RPMI7951 (cell line): Measurements from ENCODE around the gene ENHO. TPM values are rescaled to one million over a fixed set of nuclear protein-coding genes. Genes with fewer than 3 reads are reported as not detected.
"Not testable (repeated sequence)": the region's sequence is repeated elsewhere in the genome, so short reads cannot be mapped to it uniquely, and the experiment has no call there.

Experiments
- DNase-seq: peaks from one replicate; pipeline ENCODE4 v3.0.0-alpha.2; 2012; ENCODE audit warnings: low read depth
- total RNA-seq: library from RNA; depleted of rRNA; stranded (reverse); fragments of >200 nt; shearing (Covaris generic); gene quantifications from 2 replicates; pipeline ENCODE4 v1.2.3, GENCODE V29; 2014

ENHO gene
- total RNA-seq, 1 experiment from 2014 or later = 0.48 TPM

DNA sequence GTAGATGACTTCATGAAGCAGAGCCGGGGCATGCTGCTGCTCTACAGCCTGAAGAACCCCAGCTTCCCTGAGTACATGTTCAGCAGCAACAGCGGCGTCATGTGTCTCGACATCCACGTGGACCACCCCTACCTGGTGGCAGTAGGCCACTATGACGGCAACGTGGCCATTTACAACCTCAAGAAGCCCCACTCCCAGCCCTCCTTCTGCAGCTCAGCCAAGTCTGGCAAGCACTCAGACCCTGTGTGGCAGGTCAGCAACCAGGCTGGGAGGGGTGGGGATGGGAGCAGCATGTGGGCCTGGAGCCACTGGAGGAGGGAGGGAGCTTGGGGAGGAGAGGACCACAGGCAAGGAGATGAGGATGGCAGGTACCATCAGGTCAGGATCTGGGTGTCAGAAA, 16.2 kb downstream of the ENHO start:
- DNase-seq = no peak

DNA sequence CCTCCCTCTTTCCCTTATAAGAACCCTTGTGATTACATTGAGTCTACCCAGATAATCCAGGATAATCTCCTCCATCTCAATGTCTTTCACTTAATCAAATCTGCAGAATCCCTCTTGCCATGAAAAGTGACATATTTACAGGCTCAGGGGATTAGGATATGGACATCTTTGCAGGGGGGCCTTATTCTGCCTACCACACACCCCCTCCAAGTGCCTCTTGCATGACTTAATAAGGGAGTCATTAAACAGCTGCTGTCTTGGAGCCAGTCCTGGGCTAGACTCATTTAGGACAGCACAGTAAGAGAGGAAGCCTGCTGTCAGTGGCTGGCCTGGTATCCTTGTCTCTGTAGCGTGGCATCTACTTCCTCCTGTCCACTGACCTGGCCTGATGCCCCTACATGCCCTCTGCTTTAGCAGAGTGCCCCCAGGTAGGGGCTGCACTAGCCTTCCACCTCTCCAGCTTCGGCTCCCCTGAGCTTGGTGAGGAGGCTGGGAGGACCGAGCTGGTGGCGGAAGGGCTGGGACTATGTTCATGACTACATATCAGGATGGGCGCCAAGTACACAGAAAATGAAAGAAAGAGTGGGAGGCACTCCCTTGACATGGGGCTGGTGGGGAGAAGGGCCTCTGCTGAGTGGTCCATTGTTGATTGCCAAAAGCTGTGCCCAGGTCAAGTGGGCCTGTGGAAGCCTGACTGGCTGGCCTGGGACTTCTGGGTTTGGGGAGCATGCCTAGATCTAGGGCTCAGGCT, 17.2 kb downstream of the ENHO start:
- no peak for DNase-seq

DNA sequence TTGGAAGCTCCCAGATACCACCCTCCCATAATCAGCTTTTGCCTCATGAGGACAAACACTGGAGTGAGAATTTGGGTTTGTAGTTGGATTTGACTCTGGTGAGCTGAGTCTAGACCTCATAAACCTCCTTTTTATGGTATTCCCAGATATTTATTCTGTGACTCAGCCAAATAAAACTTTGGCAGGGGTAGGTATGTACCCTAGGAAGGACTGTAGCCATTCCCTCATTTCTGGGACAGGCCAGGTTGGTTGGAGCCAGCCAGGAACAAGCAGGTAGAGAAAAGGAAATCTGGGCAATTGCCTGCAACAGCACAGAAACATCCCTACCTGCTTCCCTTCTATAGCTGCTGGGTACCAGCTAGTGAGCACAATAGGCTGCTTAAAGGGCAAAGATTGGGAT, 19.4 kb downstream of the ENHO start:
- DNase-seq = no peak

DNA sequence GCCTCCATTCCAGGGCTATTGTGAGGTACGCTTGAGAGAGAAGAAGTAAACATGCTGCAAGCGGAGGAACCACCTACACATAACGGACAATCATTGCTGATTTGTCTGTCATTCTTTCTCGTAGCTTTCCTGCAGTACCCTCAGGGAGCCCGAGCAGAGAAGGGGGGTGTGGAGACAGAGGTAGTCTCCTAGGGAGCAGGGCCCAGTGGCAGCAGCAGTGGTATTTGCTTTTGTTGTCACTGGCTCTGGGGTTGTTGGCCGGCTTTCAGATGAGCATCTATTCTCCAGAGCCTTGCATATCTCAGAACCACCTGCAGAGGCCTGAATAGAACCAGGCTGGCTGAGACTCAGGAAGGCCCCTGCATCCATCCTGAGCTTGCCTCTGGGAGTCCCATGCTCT, 19.9 kb downstream of the ENHO start:
- no peak for DNase-seq

DNA sequence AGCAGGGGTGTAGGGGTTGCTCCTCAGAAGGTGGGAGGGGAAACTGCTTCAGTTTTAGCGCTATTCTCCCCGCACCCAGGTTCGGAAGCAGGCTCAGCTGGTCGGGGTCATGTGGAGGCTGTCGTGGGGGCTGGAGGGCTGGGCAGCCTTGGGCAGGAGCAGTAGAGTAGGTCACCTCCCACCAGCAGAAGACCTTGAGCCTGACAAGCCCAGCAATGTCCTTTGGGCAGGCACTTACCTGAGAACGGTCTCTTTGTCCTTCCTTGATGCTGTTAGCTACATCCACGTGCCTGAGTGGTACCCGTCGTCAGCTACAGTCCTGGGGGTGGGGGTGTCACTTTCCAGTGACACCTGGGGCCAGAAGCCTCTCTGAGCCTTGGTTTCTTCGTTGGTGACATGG, 20.3 kb downstream of the ENHO start:
- DNase-seq = no peak

DNA sequence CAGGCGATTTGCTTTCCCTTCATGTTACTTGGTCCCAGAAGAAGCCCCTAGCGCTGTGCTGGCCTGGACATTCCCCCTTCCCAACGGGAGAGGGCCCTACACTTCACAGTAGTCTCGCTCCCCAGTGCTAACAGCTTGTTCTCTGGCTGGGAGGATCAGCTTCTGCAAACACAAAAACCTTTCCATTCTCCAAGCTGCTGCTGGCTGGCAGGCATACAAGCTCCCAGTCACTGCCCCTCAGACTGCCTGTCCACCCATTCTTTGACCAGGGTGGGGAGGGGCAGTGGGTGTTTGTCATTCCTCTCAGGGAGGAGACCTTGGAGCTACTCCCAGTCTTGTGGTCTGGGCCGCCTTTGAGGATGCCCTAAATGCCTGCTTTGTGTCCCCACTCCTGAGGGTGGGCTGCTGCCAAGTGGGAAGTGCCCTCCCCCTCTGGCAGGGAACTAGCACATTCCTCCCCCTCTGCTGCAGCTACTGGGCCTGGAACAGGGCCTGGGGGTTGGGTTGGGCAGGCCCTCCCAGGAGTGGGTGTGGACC, 20.8 kb downstream of the ENHO start:
- DNase-seq = peak; percentile 71

DNA sequence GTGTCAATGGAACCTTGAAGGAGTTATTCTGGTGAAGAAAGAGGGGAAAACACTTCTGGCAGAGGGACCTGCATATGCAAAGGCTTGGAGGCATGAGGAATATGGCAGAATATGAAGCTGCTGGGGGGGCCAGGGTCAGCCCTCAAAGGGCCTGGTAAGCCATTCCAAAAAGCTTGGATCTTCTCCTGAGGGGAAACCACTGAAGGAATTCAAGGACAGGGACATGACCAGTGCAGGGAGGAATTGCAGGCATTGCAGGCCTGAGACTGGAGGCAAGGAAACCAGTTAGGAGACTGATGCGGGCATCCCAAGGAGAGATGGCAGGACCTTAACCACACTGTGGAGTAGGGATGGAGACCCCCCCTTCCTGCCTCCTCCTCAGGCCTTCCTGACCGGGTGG, 21.4 kb downstream of the ENHO start:
- no peak for DNase-seq

DNA sequence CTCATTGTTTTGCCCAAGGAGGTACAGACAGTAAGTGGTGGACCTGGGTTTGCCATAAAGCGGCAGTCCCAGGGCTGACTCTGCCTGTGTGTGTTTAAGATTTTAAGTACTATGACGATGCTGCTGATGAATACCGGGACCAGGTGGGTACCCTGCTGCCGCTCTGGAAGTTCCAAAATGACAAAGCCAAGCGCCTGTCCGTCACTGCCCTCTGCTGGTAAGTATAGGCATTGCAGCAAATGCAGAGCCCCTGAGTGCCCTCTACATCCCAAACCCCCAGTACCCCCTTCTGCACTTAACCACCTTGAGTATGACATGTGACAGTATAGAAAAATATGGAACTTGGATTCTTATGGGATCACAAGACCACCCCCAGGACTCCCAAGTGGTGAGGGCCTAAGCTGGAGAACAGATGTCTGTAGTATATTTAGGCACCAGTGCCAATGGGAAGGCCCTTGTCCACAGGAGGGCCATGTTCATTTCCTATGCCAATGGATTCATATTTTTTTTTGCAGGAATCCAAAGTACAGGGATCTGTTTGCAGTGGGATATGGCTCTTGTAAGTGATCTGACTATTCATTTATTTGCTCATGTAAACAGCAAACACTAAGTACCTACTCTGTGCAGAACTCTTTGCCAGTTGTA, 22.0 kb downstream of the ENHO start:
- peak; percentile 26 for DNase-seq

DNA sequence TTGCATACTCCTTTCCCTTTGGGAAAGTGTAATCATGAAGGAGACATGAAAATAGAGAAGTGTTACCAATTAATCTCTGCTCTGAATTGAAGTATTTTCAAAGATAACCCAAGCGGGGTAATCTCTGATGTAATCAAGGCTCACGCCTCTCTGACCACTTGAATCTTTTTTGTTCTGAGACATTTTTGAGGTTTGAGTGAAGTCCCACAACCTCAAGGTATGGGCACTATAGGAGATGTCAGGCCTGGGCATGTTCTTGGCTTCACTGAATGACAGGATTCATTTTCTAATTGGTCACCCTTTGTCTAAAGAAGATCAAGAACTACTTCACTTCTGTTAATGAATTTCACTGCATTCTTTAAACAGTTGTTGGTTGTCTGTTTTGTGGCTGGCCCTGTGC, 23.7 kb downstream of the ENHO start:
- DNase-seq = no peak

DNA sequence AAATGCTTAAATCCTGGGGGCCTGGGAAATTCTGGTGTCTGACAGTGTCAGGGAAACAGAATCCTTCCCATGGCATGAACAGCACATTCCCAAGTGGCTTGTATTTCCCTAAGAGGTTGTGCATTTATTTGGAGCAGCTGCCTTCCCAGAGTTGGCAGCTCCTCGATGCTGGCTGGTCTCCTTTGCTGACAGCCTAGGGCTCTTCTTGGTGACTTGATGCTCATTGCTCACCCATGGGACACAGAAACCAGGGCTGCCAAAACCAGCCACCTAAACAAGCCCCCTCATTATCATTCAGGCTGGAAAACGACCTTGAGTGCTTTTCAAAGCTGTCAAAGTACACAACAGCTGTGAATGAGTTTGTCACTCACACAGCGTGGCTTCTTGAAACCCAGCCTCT, 24.2 kb downstream of the ENHO start:
- DNase-seq = no peak

DNA sequence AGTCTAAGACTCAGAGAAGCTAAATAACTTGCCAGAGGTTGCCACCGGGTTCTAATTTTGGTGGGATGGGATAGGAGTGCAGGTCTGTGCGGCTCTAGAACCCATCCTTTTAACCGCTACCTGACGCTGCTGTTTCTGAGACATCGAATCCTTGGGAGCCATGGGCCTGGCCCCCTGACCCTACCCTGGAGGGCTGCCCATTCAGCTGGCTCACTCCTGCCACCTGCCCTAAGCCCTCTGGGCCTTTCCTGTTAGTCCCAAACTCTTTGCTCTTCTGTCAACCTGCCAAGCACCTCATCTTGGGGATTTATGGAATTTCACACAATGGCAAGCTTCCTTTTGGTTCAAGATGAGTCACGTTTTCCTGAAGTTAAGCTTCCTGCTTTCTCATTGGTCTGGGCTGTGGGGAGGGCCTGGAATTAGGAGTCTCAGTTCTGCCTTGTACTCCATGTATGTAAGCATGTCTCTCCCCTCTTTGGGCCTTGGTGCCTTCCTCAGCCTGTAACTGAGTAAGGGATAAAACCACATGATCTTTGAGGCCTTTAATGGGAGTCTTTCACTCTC, 26.6 kb downstream of the ENHO start:
- DNase-seq = peak; percentile 34

DNA sequence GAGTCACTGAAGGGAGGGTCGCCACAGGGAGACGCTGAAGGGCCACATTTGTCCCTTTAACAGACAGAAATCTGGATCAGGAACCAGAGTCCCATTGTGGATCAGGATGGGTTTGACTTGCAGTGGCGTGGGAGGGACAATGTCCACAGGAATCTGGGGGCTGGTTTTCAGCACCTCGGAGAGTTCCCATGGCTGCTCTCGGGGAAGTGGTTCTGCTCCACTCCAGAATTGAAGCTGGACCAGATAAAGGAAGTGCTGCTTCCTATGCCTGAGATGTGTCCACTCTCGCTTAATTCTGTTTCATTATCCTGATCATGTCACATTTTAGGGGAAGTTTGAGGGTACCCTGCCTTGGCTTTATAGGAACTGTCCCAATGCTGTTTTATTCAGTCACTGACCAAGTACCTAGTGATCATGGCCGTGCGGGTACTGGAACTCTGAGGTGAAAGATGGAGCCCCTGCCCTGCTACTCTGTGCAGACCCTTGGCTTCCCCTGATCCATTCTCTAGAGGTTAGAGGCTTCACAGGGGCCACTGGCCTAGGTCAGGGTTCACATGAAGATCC, 28.7 kb downstream of the ENHO start:
- DNase-seq = peak; percentile 52

DNA sequence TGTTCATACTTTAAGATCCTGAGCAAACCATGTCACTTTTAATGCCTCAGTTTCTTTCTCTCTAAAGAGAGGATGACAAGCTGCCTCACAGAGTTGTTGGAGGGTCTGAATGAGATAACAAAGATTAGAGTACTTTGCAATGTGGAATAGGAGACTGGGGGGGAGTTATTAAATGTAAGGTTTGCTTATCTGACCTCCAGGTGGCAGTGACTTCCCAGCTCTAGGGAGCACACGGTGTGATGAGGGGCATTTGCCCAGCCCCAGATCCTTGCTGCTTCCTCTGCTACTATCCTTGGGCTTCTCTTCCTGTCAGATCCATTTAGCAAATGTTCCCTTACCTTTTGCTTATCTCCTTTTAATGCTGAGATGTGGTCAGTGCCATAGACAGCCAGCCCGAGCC, 30.7 kb downstream of the ENHO start:
- no peak for DNase-seq

DNA sequence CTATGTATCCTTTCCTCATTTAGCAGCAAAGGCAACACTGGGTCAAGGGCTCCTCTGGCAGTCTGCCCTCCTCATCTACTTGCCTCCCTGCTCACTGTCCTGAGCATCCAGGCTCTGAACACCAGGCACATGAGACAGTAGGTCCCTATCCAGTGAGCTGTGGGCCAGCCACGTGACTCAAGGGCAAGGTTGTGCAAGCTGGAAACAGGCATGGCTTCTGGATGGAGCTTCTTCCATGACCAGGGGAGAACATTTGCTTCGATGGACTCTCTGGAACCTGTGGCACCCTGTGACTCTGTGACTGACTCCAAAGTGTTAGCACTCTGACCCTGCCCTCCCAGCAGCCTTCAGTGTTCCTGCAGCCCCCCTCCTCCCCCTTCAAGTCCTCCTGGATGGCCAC, 31.2 kb downstream of the ENHO start:
- DNase-seq = no peak

DNA sequence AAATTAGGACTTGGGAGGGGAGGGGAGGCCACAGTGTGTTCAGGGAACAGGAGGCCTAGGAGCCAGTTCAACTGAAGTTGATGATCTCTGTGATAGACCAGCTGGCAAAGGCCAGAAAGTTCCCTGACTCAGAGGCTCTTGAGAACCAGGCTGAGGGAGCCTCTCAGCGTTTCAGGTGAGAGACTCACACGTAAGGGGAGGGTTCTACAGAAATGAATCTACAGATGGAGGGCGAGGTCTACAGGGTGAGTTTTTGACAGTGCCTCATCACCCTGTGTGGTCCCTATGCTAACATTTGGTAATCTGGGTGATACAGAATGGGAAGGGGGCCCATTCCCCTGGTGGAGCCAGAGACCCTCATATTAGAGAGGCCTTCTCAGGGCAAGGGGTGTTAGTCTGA, 32.0 kb downstream of the ENHO start:
- no peak for DNase-seq

DNA sequence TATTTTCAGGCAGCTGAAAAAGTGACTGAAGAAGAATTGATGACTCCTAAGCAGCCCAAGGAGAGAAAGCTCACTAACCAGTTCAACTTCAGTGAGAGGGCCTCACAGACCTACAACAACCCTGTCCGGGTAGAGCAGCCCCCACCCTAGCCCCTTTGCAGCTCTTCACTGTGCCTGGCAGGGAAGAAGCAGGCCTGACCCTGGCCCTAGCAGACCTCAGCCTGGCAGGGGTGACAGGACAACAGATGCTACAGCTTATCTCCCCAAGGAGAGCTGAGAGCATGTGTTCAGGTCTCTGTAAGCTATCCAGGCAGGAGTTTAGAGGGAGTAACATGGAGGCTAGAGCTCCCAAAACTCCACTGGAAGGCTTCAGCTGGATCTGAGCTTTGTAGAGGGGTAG, 32.4 kb downstream of the ENHO start:
- DNase-seq = no peak

DNA sequence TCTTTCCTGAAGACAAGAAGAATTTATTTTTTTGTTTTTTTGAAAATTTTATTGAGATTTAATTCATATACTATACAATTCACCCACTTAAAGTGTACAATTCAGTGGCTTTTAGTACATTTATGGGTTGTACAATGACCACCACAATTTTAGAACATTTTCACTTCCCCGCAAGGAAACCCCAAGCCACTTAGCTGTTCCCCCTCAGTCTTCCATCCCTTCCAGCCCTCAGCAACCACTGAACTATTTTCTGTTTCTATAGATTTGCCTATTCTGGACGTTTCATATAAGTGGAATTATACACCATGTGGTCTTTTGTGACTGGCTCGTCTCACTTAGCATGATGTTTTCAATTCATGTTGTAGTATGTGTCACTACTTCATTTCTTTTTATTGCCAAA, 36.2 kb downstream of the ENHO start:
- no peak for DNase-seq

DNA sequence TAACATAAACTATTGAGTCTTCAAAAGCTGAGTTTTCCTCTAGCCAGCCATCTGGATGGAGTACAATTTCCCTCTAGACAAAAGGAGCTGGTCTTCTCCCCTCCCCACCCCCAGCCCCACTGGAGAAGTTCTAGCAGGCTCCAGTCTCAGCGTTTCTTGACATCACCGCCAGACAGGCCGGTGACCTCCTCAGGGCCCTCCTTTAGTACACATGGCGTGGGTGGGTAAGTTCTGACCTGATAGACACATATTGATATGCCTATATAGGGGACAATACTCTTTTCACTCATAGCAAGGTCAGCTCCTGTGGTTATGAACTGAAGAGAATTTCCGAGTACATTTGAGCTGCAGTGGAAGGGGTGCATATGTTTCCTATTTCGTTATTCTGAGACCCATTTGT, 37.0 kb downstream of the ENHO start:
- no peak for DNase-seq

DNA sequence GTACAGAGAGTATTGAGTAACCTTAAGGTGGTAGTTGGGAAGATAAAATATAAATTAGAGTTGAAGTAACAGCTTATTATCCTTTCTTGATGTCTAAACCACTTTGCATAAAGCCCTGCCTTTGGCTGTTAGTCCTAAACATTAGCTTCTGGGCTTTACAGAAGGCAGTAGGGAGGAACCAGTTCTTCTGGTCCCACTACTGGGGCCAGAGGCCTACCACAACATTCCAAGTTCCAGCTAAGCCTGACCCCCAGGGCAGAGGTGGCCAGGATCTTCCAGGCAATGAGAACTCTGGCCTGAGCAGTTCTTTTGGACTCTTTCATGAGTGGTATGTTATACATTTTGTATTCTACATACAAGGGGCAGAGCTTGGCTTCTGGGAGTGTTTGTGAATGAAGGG, 38.1 kb downstream of the ENHO start:
- DNase-seq = no peak

DNA sequence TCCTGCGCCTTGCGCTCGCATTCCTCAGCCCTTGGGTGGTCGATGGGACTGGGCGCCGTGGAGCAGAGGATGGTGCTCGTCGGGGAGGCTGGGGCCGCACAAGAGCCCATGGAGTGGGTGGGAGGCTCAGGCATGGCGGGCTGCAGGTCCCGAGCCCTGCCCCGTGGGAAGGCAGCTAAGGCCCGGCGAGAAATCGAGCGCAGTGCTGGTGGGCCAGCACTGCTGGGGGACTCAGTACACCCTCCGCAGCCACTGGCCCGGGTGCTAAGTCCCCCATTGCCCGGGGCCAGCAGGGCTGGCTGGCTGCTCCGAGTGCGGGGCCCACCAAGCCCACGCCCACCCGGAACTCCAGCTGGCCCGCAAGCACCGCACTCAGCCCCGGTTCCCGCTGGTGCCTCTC, 40.0 kb downstream of the ENHO start:
- not testable (repeated sequence) for DNase-seq

DNA sequence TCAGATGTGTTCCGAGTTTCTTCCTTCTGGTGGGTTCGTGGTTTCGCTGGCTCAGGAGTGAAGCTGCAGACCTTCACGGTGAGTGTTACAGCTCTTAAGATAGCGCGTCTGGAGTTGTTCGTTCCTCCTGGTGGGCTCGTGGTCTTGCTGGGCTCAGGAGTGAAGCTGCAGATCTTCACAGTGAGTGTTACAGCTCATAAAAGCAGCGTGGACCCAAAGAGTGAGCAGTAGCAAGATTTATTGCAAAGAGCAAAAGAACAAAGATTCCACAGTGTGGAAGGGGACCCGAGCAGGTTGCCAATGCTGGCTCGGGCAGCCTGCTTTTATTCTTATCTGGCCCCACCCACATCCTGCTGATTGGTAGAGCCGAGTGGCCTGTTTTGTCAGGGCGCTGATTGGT, 41.2 kb downstream of the ENHO start:
- DNase-seq = not testable (repeated sequence)

DNA sequence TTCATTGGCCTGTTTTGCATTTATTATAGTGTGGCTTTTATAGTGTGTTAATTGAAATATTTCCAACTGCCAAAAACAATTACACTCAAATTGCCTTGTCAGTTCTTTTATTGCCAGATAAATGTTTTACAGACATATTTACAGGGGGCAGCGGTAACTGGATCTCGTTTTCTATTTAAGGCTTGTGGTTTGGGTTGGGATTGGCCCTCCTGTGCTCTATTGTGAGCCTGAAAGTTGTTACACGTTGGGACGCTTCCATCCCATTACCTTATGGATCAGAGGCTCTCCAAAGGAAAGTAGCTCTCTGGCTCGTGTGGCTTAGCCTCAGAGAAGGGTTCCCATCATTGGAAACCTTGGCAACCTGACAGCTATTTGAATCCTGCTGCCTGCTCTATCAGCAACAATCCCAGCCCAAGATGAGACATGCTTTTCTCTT, 43.3 kb downstream of the ENHO start:
- DNase-seq = no peak

DNA sequence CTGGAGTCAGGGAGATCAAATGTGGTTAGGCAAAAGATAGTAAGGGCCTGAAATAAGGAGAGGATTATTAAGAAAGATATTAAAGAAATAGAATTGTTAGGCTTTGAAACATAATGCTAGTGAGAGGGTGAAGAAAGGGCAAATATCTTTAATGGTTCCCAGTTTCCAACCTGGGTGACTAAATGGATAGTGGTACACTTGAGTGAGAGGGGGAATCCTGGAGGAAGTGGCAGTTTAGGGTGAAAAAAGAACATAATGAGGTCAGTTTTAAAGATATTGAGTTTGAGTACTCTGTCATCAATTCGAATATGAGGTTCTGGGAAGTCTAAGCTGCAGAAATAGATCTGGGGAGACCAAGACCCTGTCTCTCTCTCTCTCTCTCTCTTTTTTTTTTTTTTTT, 45.2 kb downstream of the ENHO start:
- no peak for DNase-seq
